Measurements from ENCODE around the gene MGAT3. TPM values are rescaled to one million over a fixed set of nuclear protein-coding genes. Genes with fewer than 3 reads are reported as not detected.
A peak's percentile ranks its signal among the peaks of the same experiment; 100 is the strongest.

The MGAT3 gene
- total RNA-seq, 2 donors from 2014 or later: 8.9 to 19.1 TPM

GRCh38 chr22:39448205-39449054, 8.4 kb upstream of the MGAT3 start:
- Histone ChIP-seq H3K9me3 (no peaks in the 10 kb centered on the region), H3K27ac (no peak overlapping the region), H3K27me3 (no peaks in the 10 kb centered on the region), H3K4me3 (no peak overlapping the region), H3K9ac (ENCODE audit: low read depth in 2 of 2, low read length in 2 of 2) (peak overlapping the region in 1 of 2 donors; percentile 43), H3K36me3 (no peaks in the 10 kb centered on the region), H3K4me1 (no peaks in the 10 kb centered on the region)
- intact Hi-C loops (cut with DNase I): no loop called here
- no peak for TF ChIP-seq CTCF (IDR thresholded peaks at IDR 0.05)
- no peak for DNase-seq

- DNase-seq: no peak
- H3K4me3 ChIP-seq: no peak overlapping the region
- H3K27ac ChIP-seq: no peak overlapping the region
- peaks cover 4% of the 10 kb centered on the region for H3K4me1 ChIP-seq
- TF ChIP-seq CTCF (IDR thresholded peaks at IDR 0.05): no peak
- no peaks in the 10 kb centered on the region for H3K36me3 ChIP-seq
- no peaks in the 10 kb centered on the region for H3K27me3 ChIP-seq
- intact Hi-C loops (cut with DNase I): no loop called here
- H3K9ac ChIP-seq (ENCODE audit: low read depth in 2 of 2, low read length in 2 of 2): peak overlapping the region in 1 of 2 donors; percentile 24
- no peaks in the 10 kb centered on the region for H3K9me3 ChIP-seq
These were observed 7.1 kb upstream of the MGAT3 start for GRCh38 chr22:39449708-39450107.

GRCh38 chr22:39450258-39450955, 6.4 kb upstream of the MGAT3 start:
- Histone ChIP-seq H3K27ac (no peak overlapping the region), H3K4me1 (peaks cover 4% of the 10 kb centered on the region), H3K9ac (ENCODE audit: low read depth in 2 of 2, low read length in 2 of 2) (no peak overlapping the region), H3K9me3 (no peaks in the 10 kb centered on the region), H3K27me3 (no peaks in the 10 kb centered on the region), H3K4me3 (no peak overlapping the region), H3K36me3 (no peaks in the 10 kb centered on the region)
- no peak for DNase-seq
- TF ChIP-seq CTCF (IDR thresholded peaks at IDR 0.05): no peak
- intact Hi-C loops (cut with DNase I): no loop called here

- DNase-seq: no peak
- Histone ChIP-seq H3K4me3 (no peak overlapping the region), H3K27ac (no peak overlapping the region), H3K4me1 (peaks cover 4% of the 10 kb centered on the region), H3K9ac (ENCODE audit: low read depth in 2 of 2, low read length in 2 of 2) (no peak overlapping the region), H3K36me3 (no peaks in the 10 kb centered on the region), H3K27me3 (peaks cover 3% of the 10 kb centered on the region), H3K9me3 (no peaks in the 10 kb centered on the region)
- intact Hi-C loops (cut with DNase I): no loop called here
- no peak for TF ChIP-seq CTCF (IDR thresholded peaks at IDR 0.05)
These were observed 4.1 kb upstream of the MGAT3 start for GRCh38 chr22:39452740-39453040.

- peaks cover 15% of the 10 kb centered on the region for H3K27me3 ChIP-seq
- H3K36me3 ChIP-seq: no peaks in the 10 kb centered on the region
- intact Hi-C loops (cut with DNase I): no loop called here
- no peak for DNase-seq
- H3K27ac ChIP-seq: no peak overlapping the region
- TF ChIP-seq CTCF (IDR thresholded peaks at IDR 0.05): no peak
- H3K9ac ChIP-seq (ENCODE audit: low read depth in 2 of 2, low read length in 2 of 2): no peak overlapping the region
- H3K4me3 ChIP-seq: no peak overlapping the region
- H3K4me1 ChIP-seq: peaks cover 4% of the 10 kb centered on the region
- no peaks in the 10 kb centered on the region for H3K9me3 ChIP-seq
These were observed 2.9 kb upstream of the MGAT3 start for GRCh38 chr22:39453765-39454378.

Measured in colonic mucosa (tissue), 4 donors.